ENCODE measurements around the gene MARCHF11.

GRCh38 chr5:16147179-16147900, 32.3 kb downstream of the MARCHF11 start:
- no peak for TF ChIP-seq EZH2 (optimal IDR thresholded peaks at IDR 0.05; ENCODE audit: low read depth, low read length)
- TF ChIP-seq CTCF (IDR thresholded peaks at IDR 0.05; ENCODE audit: low read length) = no peak

Measured in MM.1S (cell line).